Activated CD4-positive, alpha-beta T cell treated with anti-CD3 and anti-CD28 coated beads, Interleukin-2, amount 10 ng/mL, durations not matched to agents 24 days and 14 days (primary cell): Measurements from ENCODE around the gene EN2. TPM values are rescaled to one million over a fixed set of nuclear protein-coding genes. Genes with fewer than 3 reads are reported as not detected.

Source experiments
- total RNA-seq: library from RNA; stranded (reverse); gene quantifications from 2 replicates; pipeline ENCODE4 v1.2.3, GENCODE V29; 2022

The EN2 gene
- total RNA-seq, 1 donor from 2014 or later, result not detected

Other genes with a start within 250 kb of the EN2 start
- gene INSIG1, start 160.3 kb upstream of the EN2 start, total RNA-seq, result 114 and 121 TPM in 2 replicates
- not detected in 2 replicates for gene CNPY1, start 88.4 kb downstream of the EN2 start, total RNA-seq
- gene RBM33, start 186.5 kb downstream of the EN2 start, total RNA-seq, result 77.2 and 79.5 TPM in 2 replicates